DOHH2 (cell line): Measurements from ENCODE around the gene HDAC4.

Source experiments
- H3F3A ChIP-seq: fragments of 200-600 bp; sonication (generic), shearing (Covaris generic); 2 replicates; pipeline ENCODE4 v1.6.0; 2016; ENCODE audit warnings: antibody characterized with exemption, mild to moderate bottlenecking; ENCODE audit not compliant: control insufficient read depth, insufficient read depth
- H3K27ac ChIP-seq: fragments of 200-600 bp; sonication (generic); 2 replicates; pipeline ENCODE4 v1.5.1; 2014; ENCODE audit warnings: low read depth, mild to moderate bottlenecking, low read length, moderate library complexity
- H3K27me3 ChIP-seq: fragments of 200-600 bp; sonication (generic); 2 replicates; pipeline ENCODE4 v1.6.1; 2014; ENCODE audit warnings: mild to moderate bottlenecking, low read length, mixed read lengths; ENCODE audit not compliant: control insufficient read depth
- H3K36me3 ChIP-seq: fragments of 200-600 bp; sonication (generic); 2 replicates; pipeline ENCODE4 v1.6.1; 2014; ENCODE audit warnings: mild to moderate bottlenecking, low read length, moderate library complexity, mixed read lengths; ENCODE audit not compliant: control insufficient read depth
- H3K4me1 ChIP-seq: fragments of 200-600 bp; sonication (generic); 2 replicates; pipeline ENCODE4 v1.6.1; 2014; ENCODE audit warnings: mild to moderate bottlenecking, low read length, mixed read lengths; ENCODE audit not compliant: control insufficient read depth
- H3K4me2 ChIP-seq: fragments of 200-600 bp; sonication (generic); 2 replicates; pipeline ENCODE4 v1.6.0; 2014; ENCODE audit warnings: mild to moderate bottlenecking, low read length, moderate library complexity
- H3K4me3 ChIP-seq: fragments of 200-600 bp; sonication (generic); 2 replicates; pipeline ENCODE4 v1.5.1; 2014; ENCODE audit warnings: mild to moderate bottlenecking, low read length, mixed read lengths
- H3K79me2 ChIP-seq: fragments of 200-600 bp; sonication (generic); 2 replicates; pipeline ENCODE4 v1.6.1; 2014; ENCODE audit warnings: mild to moderate bottlenecking, low read length, mixed read lengths; ENCODE audit not compliant: control insufficient read depth
- H3K9me2 ChIP-seq: fragments of 200-600 bp; sonication (generic); replicated peaks from 2 replicates; pipeline ENCODE4 v1.6.1; 2014; ENCODE audit warnings: mild to moderate bottlenecking, low read length, mixed read lengths; ENCODE audit not compliant: control insufficient read depth
- H3K9me3 ChIP-seq: fragments of 200-600 bp; sonication (generic); 2 replicates; pipeline ENCODE4 v1.6.1; 2014; ENCODE audit warnings: antibody characterized with exemption, low read length, mixed read lengths; ENCODE audit not compliant: control insufficient read depth, insufficient read depth
- H4K20me1 ChIP-seq: fragments of 200-600 bp; sonication (generic); 2 replicates; pipeline ENCODE4 v1.6.0; 2014; ENCODE audit warnings: low read depth, mild to moderate bottlenecking, antibody characterized with exemption, low read length, moderate library complexity; ENCODE audit not compliant: control insufficient read depth, insufficient read depth
- CTCF ChIP-seq: fragments of 200-600 bp; sonication (generic); IDR thresholded peaks from one replicate; pipeline ENCODE4 v1.5.1; 2014; ENCODE audit warnings: antibody characterized with exemption, mild to moderate bottlenecking, low read depth, low read length; ENCODE audit not compliant: poor library complexity, severe bottlenecking
- EZH2phosphoT487 ChIP-seq: fragments of 200-600 bp; sonication (generic); IDR thresholded peaks from 2 replicates; pipeline ENCODE4 v1.6.1; 2017; ENCODE audit warnings: borderline replicate concordance, mild to moderate bottlenecking, antibody characterized with exemption, low read length, moderate library complexity, mixed read lengths

The HDAC4 gene

GRCh38 chr2:239362507-239362906, 38.3 kb downstream of the HDAC4 start:
- H3K27ac ChIP-seq, result no peak overlapping the region
- H3F3A ChIP-seq, result no peaks in the 10 kb centered on the region
- H4K20me1 ChIP-seq, result peaks cover 3% of the 10 kb centered on the region; the same call in 1 of the 2 replicates
- no peak for TF ChIP-seq CTCF
- TF ChIP-seq EZH2phosphoT487, result no peak
- no peaks in the 10 kb centered on the region for H3K27me3 ChIP-seq
- no peak overlapping the region for H3K4me3 ChIP-seq
- no peaks in the 10 kb centered on the region for H3K9me3 ChIP-seq
- no peaks in the 10 kb centered on the region for H3K4me1 ChIP-seq
- H3K9me2 ChIP-seq, result no peaks in the 10 kb centered on the region
- H3K79me2 ChIP-seq, result no peaks in the 10 kb centered on the region
- H3K36me3 ChIP-seq, result no peaks in the 10 kb centered on the region
- H3K4me2 ChIP-seq, result no peak overlapping the region

GRCh38 chr2:239361311-239361642, 39.5 kb downstream of the HDAC4 start:
- H3K4me3 ChIP-seq, result no peak overlapping the region
- no peaks in the 10 kb centered on the region for H3K9me3 ChIP-seq
- H3K4me2 ChIP-seq, result no peak overlapping the region
- H3K4me1 ChIP-seq, result no peaks in the 10 kb centered on the region
- no peak for TF ChIP-seq CTCF
- no peak for TF ChIP-seq EZH2phosphoT487
- no peaks in the 10 kb centered on the region for H3K79me2 ChIP-seq
- peaks cover 3% of the 10 kb centered on the region; the same call in 1 of the 2 replicates for H4K20me1 ChIP-seq
- H3K36me3 ChIP-seq, result no peaks in the 10 kb centered on the region
- no peaks in the 10 kb centered on the region for H3F3A ChIP-seq
- H3K27ac ChIP-seq, result no peak overlapping the region
- H3K27me3 ChIP-seq, result no peaks in the 10 kb centered on the region
- H3K9me2 ChIP-seq, result no peaks in the 10 kb centered on the region

- Histone ChIP-seq H3K27me3 (no peaks in the 10 kb centered on the region), H4K20me1 (peaks cover 3% of the 10 kb centered on the region; the same call in 1 of the 2 replicates), H3K9me2 (no peaks in the 10 kb centered on the region), H3K4me1 (no peaks in the 10 kb centered on the region), H3K4me2 (no peak overlapping the region), H3K9me3 (peaks cover 2% of the 10 kb centered on the region; the same call in 1 of the 2 replicates), H3K36me3 (no peaks in the 10 kb centered on the region), H3F3A (no peaks in the 10 kb centered on the region), H3K27ac (no peak overlapping the region), H3K4me3 (no peak overlapping the region), H3K79me2 (no peaks in the 10 kb centered on the region)
- TF ChIP-seq EZH2phosphoT487 (no peak), CTCF (no peak)
Measured at GRCh38 chr2:239360421-239361310, 40.2 kb downstream of the HDAC4 start.
